Testis (tissue), 3 donors: ENCODE results near the gene CHM. TPM values are rescaled to one million over a fixed set of nuclear protein-coding genes. Genes with fewer than 3 reads are reported as not detected.
"Not testable (repeated sequence)": the region's sequence is repeated elsewhere in the genome, so short reads cannot be mapped to it uniquely, and the experiment has no call there.

Source experiments
- DNase-seq: peaks from one replicate; pipeline ENCODE4 v3.0.0-alpha.2; 2019
- H3K27ac ChIP-seq, 2 donors: fragments of 200-600 bp; sonication (generic); one replicate each; pipeline ENCODE4 v1.5.1; 2019
- H3K27me3 ChIP-seq: fragments of 200-600 bp; sonication (generic); one replicate; pipeline ENCODE4 v1.5.1; 2019
- H3K36me3 ChIP-seq: fragments of 200-600 bp; sonication (generic); one replicate; pipeline ENCODE4 v1.5.1; 2017; ENCODE audit warnings: low read depth; ENCODE audit errors: missing control alignments
- H3K4me1 ChIP-seq: fragments of 200-600 bp; sonication (generic); one replicate; pipeline ENCODE4 v1.5.1; 2019
- H3K4me3 ChIP-seq, 2 donors: fragments of 200-600 bp; sonication (generic); one replicate each; pipeline ENCODE4 v1.5.1; 2017 to 2019
- H3K9me3 ChIP-seq: fragments of 200-600 bp; sonication (generic); one replicate; pipeline ENCODE4 v1.5.1; 2017
- POLR2A ChIP-seq: fragments of 450-650 bp; IDR thresholded peaks from one replicate; pipeline ENCODE4 v1.6.1; 2017; ENCODE audit warnings: antibody characterized with exemption, mild to moderate bottlenecking, moderate library complexity
- WGBS, 2 donors: methylation state at CpG; one replicate each; pipeline ENCODE4 v1.1.5; 2018; 5-methylcytosine and 5-hydroxymethylcytosine counted together
- intact Hi-C: fragments of 100-400 bp; cut with DNase I; formaldehyde crosslinking; loops from one replicate; pipeline ENCODE4 v1.15.1; 2023; ENCODE audit warnings: low total_unique reads
- polyA plus RNA-seq: library from polyadenylated mRNA; stranded (reverse); fragments of 350-450 nt; fragmentation: Illumina TruSeq; extraction: RNeasy Lipid Tissue Mini Kit (QIAGEN cat#74804); gene quantifications from one replicate; pipeline ENCODE4 v1.2.3, GENCODE V29; 2014; ENCODE audit warnings: low read depth, low replicate concordance; ENCODE audit not compliant: insufficient read depth
- total RNA-seq, 2 donors: library from RNA; depleted of rRNA; stranded (reverse); fragments of >200 nt; gene quantifications; one replicate each; pipeline ENCODE4 v1.2.3, GENCODE V29; 2016
- TF ChIP-seq, protein P1 (sequence below), 3 experiments: fragments of 450-650 bp in 2 of 3; fragments of 200-600 bp in 1 of 3; sonication (generic) in 1 of 3; IDR thresholded peaks; one replicate each; pipeline ENCODE4 v1.5.1; 2016 to 2019; ENCODE audit warnings: antibody characterized with exemption in 3 of 3, mild to moderate bottlenecking in 2 of 3, moderate library complexity in 1 of 3

Gene CHM
- total and polyA plus RNA-seq, 3 donors from 2014 or later: 7.0 to 21.9 (median 19.0) TPM

DNA sequence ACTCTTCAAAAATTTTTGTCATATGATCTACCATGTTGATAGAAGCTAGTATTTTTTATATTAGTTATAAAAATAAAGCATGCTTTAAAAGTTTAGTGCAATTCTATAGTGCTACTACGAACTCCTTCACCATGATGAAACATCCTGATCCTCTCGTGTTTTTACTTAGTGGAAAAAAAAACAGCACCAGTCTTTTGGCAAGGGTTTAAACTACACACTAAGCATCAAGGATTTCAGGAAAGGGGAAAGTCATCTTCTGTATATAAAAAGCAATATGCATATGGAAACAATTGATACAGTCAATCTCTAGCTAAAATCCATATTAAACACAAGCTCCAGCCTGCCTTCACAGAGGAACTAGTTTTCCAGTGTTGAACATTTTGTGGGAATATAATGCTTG, 18.7 kb downstream of the CHM start:
- no peaks in the 10 kb centered on the region for H3K9me3 ChIP-seq
- no peak overlapping the region for H3K27ac ChIP-seq
- intact Hi-C loops: no loop called here
- H3K36me3 ChIP-seq: no peaks in the 10 kb centered on the region
- 48 to 52% methylated on average over 2 of the region's 2 CpGs for WGBS, 2 donors
- no peak overlapping the region for H3K4me3 ChIP-seq
- H3K27me3 ChIP-seq: no peaks in the 10 kb centered on the region
- no peaks in the 10 kb centered on the region for H3K4me1 ChIP-seq
- TF ChIP-seq, protein P1, sequence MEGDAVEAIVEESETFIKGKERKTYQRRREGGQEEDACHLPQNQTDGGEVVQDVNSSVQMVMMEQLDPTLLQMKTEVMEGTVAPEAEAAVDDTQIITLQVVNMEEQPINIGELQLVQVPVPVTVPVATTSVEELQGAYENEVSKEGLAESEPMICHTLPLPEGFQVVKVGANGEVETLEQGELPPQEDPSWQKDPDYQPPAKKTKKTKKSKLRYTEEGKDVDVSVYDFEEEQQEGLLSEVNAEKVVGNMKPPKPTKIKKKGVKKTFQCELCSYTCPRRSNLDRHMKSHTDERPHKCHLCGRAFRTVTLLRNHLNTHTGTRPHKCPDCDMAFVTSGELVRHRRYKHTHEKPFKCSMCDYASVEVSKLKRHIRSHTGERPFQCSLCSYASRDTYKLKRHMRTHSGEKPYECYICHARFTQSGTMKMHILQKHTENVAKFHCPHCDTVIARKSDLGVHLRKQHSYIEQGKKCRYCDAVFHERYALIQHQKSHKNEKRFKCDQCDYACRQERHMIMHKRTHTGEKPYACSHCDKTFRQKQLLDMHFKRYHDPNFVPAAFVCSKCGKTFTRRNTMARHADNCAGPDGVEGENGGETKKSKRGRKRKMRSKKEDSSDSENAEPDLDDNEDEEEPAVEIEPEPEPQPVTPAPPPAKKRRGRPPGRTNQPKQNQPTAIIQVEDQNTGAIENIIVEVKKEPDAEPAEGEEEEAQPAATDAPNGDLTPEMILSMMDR (IDR thresholded peaks at IDR 0.05): no peak
- no peak for TF ChIP-seq POLR2A
- DNase-seq: no peak

DNA sequence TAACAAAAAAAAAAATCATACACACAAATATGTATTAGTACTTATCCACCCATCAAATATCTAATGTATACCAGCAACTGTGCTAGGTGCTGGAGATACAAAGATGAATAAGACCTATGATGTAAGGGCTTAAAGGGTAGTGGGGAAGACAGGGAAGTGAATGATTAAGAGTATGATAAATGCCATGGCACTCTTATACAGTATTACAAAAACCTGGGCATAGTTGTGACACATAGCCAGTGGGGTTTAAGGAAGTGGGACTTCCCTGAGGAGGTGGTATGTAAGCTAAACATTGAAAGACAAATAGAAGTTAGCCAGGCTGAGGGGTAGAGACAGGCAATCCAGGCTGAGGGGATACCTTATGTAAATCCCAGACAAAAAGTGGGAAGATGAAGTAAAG, 23.5 kb downstream of the CHM start:
- no peaks in the 10 kb centered on the region for H3K36me3 ChIP-seq
- H3K27ac ChIP-seq: no peak overlapping the region
- intact Hi-C loops: no loop called here
- TF ChIP-seq POLR2A: no peak
- TF ChIP-seq, protein P1 (IDR thresholded peaks at IDR 0.05): no peak
- H3K9me3 ChIP-seq: no peaks in the 10 kb centered on the region
- no peaks in the 10 kb centered on the region for H3K27me3 ChIP-seq
- no peak overlapping the region for H3K4me3 ChIP-seq
- H3K4me1 ChIP-seq: no peaks in the 10 kb centered on the region
- no peak for DNase-seq

DNA sequence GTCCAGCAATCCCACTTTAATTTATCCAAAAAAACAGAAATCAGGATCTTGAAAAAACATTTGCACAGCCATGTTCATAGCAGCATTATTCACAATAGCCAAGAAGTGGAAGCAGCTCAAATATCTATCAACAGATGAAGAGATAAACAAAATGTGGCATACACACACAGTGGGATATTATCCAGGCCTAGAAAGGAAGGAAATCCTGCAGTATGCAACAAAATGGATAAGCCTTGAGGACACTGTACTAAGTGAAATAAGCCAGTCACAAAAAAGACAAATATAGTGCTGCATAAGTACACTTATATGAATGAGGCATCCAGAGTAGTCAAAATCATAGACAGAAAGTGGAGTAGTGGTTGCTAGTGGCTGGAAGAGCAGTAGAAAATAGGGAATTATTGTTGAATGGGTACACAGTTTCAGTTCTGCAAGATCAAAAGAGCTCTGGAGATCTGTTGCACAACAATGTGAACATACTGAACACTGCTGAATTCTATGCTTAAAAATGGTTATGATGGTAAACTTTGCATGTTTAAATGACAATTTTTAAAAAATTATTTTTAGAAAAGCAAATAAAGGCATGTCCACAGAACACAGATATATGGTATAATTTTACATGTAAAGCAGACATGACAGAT, 25.6 kb downstream of the CHM start:
- no peak for DNase-seq
- H3K4me1 ChIP-seq: no peaks in the 10 kb centered on the region
- H3K4me3 ChIP-seq: no peak overlapping the region
- H3K9me3 ChIP-seq: no peaks in the 10 kb centered on the region
- TF ChIP-seq POLR2A: no peak
- TF ChIP-seq, protein P1 (IDR thresholded peaks at IDR 0.05): no peak
- intact Hi-C loops: no loop called here
- no peaks in the 10 kb centered on the region for H3K36me3 ChIP-seq
- no peaks in the 10 kb centered on the region for H3K27me3 ChIP-seq
- no peak overlapping the region for H3K27ac ChIP-seq

DNA sequence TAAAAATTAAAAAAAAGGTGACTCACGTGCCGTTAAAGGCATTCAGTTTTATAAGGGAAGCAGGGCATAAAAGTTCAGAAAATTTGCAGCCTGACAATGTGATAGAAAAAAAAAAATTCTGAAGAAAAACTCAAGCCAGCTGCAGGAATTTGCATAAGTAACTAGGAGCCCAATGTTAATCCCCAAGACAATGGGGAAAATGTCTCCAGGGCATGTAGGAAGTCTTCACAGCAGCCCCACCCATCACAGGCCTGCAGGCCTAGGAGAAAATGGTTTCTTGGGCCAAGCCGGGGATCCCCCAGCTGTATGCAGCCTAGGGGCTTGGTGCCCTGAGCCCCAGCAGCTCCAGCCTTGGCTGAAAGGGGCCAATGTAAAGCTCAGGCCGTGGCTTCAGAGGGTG, 31.2 kb downstream of the CHM start:
- WGBS, 2 donors: 68 to 89% methylated on average over 2 to 4 of the region's 4 CpGs

DNA sequence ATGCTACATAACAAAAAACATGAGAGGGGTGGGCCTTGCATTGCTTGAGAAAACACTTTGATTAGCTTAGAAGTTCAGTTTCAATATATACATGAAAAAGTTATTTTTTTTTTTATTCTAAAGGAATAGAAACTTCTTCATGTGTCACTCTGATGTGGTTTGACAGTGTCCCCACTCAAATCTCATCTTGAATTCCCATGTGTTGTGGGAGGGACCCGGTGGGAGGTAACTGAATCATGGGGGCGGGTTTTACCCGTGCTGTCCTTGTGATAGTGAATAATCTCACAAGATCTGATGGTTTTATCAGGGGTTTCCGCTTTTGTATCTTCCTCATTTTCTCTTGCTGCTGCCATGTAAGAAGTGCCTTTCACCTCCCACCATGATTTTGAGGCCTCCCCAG, 32.4 kb downstream of the CHM start:
- WGBS, 2 donors: 86 to 95% methylated on average over 4 of the region's 4 CpGs
- intact Hi-C loops, H3K4me1 ChIP-seq, H3K9me3 ChIP-seq, H3K36me3 ChIP-seq, DNase-seq, H3K27me3 ChIP-seq, H3K27ac ChIP-seq, H3K4me3 ChIP-seq: not testable (repeated sequence)

More for the DNA sequence above, 31.2 kb downstream of the CHM start:
- Histone ChIP-seq H3K9me3 (no peaks in the 10 kb centered on the region), H3K36me3 (no peaks in the 10 kb centered on the region), H3K4me1 (no peaks in the 10 kb centered on the region), H3K27ac (no peak overlapping the region), H3K4me3 (no peak overlapping the region), H3K27me3 (no peaks in the 10 kb centered on the region)
- no peak for DNase-seq
- TF ChIP-seq POLR2A: no peak
- TF ChIP-seq, protein P1 (IDR thresholded peaks at IDR 0.05): no peak
- intact Hi-C loops: no loop called here
